Measurements from ENCODE around the gene SGMS2.
A peak's percentile ranks its signal among the peaks of the same experiment; 100 is the strongest.

Gene SGMS2

GRCh38 chr4:107824350-107825071 is at the start of gene SGMS2:
SGMS2 (plus strand) TSS chr4:107824932; CDS start chr4:107895554, 70,622 bp downstream.
- peak; percentile 61 to 62 for DNase-seq (ENCODE audit: low read depth in 2 of 2)

- DNase-seq (ENCODE audit: low read depth in 2 of 2) = no peak
Measured at GRCh38 chr4:107777890-107778289, 46.8 kb upstream of the SGMS2 start.

- no peak for DNase-seq (ENCODE audit: low read depth in 2 of 2)
Measured at GRCh38 chr4:107778784-107779530, 45.8 kb upstream of the SGMS2 start.

GRCh38 chr4:107780665-107781064 is 44.1 kb upstream of the SGMS2 start:
- no peak for DNase-seq (ENCODE audit: low read depth in 2 of 2)

GRCh38 chr4:107791902-107792301 is 32.8 kb upstream of the SGMS2 start:
- no peak for DNase-seq (ENCODE audit: low read depth in 2 of 2)

- no peak for DNase-seq (ENCODE audit: low read depth in 2 of 2)
Measured at GRCh38 chr4:107792711-107793110, 32.0 kb upstream of the SGMS2 start.

- DNase-seq (ENCODE audit: low read depth in 2 of 2) = no peak
Measured at GRCh38 chr4:107793996-107794395, 30.7 kb upstream of the SGMS2 start.

- DNase-seq (ENCODE audit: low read depth in 2 of 2) = no peak
Measured at GRCh38 chr4:107799669-107800450, 24.9 kb upstream of the SGMS2 start.

GRCh38 chr4:107800706-107801105 is 24.0 kb upstream of the SGMS2 start:
- no peak for DNase-seq (ENCODE audit: low read depth in 2 of 2)

GRCh38 chr4:107801766-107802211 is 22.9 kb upstream of the SGMS2 start:
- no peak for DNase-seq (ENCODE audit: low read depth in 2 of 2)

- no peak for DNase-seq (ENCODE audit: low read depth in 2 of 2)
Measured at GRCh38 chr4:107804956-107805355, 19.8 kb upstream of the SGMS2 start.

GRCh38 chr4:107806196-107806595 is 18.5 kb upstream of the SGMS2 start:
- no peak for DNase-seq (ENCODE audit: low read depth in 2 of 2)

GRCh38 chr4:107808572-107808971 is 16.2 kb upstream of the SGMS2 start:
- DNase-seq (ENCODE audit: low read depth in 2 of 2) = no peak

- DNase-seq (ENCODE audit: low read depth in 2 of 2) = no peak
Measured at GRCh38 chr4:107809210-107809609, 15.5 kb upstream of the SGMS2 start.

- no peak for DNase-seq (ENCODE audit: low read depth in 2 of 2)
Measured at GRCh38 chr4:107814758-107815157, 10.0 kb upstream of the SGMS2 start.

GRCh38 chr4:107815158-107815557 is 9.6 kb upstream of the SGMS2 start:
- DNase-seq (ENCODE audit: low read depth in 2 of 2) = no peak

GRCh38 chr4:107818301-107818910 is 6.3 kb upstream of the SGMS2 start:
- no peak for DNase-seq (ENCODE audit: low read depth in 2 of 2)

GRCh38 chr4:107823870-107824349 is 822 bp upstream of the SGMS2 start:
- DNase-seq (ENCODE audit: low read depth in 2 of 2) = no peak

- DNase-seq (ENCODE audit: low read depth in 2 of 2) = no peak
Measured at GRCh38 chr4:107825072-107825824, 516 bp downstream of the SGMS2 start.

- no peak for DNase-seq (ENCODE audit: low read depth in 2 of 2)
Measured at GRCh38 chr4:107826421-107826980, 1.8 kb downstream of the SGMS2 start.
